GM19467 (cell line): ENCODE measurements around the gene TMTC2.

Source experiments
- ATAC-seq: cut with Tn5 transposase; IDR thresholded peaks from one replicate; pipeline ENCODE4 v1.9.1; 2021; ENCODE audit warnings: mild to moderate bottlenecking, moderate library complexity; ENCODE audit not compliant: unreplicated experiment

TMTC2 gene

DNA sequence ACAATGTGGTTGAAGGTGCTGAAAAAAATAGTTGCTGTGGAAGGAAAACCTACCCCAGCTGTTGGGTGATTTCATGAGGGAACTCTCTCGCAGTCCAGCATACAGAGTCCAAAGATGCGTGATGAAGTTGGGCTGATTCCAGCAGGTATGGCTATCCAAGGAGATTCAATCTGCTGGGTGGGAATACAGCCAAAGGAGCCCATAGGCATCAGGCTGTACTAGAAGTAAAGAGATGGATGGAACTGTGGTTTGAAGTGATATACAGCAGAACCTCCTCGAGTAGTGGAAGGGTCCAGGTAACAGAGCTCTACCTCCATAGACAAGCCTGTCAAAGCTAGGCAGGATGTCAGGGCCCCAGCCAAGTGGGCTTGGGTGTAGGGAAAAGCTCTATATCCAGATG lies 11.5 kb upstream of the TMTC2 start:
- ATAC-seq, result no peak

- ATAC-seq, result no peak
Measured at GRCh38 chr12:82682326-82682725, 4.4 kb upstream of the TMTC2 start.

- ATAC-seq, result no peak
Measured at GRCh38 chr12:82682851-82683261, 3.9 kb upstream of the TMTC2 start.

DNA sequence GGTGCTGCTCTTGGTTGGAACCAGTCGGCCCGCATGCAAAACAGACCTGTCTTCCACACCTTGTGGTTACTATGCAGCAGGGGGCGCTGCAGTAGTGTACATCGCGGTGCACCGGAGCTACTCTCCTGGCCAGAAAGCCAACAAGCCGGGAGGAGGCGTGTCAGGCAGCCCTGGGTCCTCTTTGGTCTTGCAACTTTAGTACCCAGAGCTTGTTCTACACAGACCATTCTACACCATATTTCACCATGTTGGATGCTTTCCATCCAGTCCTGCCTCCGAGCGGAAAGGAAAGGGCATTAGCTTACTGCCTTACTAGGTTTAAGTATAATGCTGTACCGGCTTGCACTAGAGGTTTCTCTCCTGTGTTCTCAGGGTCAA lies 927 bp upstream of the TMTC2 start:
- peak; percentile 52 for ATAC-seq

DNA sequence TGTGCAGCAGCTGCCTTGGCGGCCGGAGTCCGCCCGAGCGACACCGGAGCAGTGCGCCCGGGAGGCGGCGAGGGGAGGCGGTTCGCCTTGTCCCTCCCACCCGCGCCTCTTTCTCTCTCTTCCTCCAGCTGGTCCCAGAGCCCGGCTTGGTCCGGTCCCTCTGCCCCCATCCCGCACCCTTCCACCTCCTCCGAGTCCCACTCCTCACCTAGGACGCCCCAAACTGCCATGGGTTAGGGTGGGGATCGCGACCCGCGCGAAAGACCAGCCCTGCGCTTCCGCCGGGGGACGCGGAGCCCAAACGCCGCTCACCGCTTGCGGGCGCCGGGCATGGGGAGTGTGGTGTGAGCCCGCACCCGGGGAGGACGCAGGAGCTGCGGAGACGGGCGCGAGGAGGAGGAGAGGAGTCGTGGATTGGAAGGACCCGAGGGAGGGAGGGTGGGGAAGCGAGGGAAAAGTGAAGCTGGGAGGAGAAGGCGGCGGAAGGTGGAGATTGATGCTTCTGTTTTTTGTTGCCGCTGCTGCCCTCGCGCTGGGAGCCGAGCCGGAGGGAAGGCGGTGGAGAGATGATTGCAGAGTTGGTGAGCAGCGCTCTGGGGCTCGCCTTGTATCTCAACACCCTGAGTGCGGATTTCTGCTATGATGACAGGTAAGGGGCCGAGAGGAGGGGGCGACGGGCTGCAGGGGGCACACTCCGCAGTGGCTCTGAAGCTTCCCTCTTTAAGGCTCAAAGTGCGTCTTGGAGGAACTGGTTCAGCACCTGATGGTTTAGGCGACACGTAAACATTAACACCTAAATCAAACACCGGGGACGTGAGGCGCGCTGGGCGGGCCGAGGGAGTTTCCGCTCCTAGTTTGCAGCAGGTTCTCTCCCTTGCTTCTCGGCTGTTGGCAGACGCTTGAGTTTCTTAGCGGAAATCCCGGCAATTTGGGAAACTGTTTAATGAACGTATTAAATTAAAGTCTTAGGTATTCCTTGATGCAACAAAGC lies 610 bp downstream of the TMTC2 start:
- peak; percentile 32 for ATAC-seq

- ATAC-seq, result no peak
Measured at GRCh38 chr12:82688035-82688501, 1.4 kb downstream of the TMTC2 start.

GRCh38 chr12:82688596-82688995 lies 1.9 kb downstream of the TMTC2 start:
- no peak for ATAC-seq

GRCh38 chr12:82690006-82690405 lies 3.3 kb downstream of the TMTC2 start:
- no peak for ATAC-seq

DNA sequence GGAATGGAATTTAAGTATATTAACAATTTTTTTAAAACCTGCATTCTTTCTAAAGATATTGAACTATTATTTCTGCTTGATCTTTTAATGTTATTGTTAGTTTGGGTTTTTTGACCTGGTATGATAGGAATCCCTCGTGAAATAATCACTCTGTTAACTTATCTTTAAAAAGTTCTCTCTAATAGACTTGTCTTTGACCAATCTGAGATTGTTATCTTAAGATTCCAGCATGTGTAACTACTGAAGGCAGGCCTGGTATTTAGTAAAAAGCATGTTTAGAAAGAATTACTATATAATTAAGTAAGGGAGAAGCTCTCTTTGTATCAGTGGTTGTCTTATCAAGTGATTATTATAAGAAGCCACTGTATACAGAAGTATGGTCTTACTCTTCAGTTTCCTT lies 4.8 kb downstream of the TMTC2 start:
- no peak for ATAC-seq

- no peak for ATAC-seq
Measured at GRCh38 chr12:82694276-82694675, 7.6 kb downstream of the TMTC2 start.

DNA sequence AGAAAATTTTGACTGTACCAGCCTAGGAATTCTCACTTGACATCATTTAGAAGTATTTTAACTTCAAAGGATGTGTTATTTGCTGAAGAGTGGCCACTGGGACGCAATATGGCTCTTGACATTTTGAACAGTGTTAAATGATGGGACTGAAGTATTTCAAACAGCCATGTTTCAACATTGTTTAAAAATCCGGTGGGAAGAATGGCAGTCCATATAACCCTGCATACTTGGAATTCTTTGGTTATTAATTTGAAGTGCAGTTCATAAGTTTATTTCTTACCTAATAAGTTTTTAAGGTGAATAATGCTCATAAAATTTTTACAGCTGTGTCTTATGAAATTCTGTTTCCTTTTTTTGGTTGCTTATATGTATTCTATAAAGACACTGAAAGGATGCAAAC lies 8.3 kb downstream of the TMTC2 start:
- ATAC-seq, result no peak

GRCh38 chr12:82695531-82695930 lies 8.8 kb downstream of the TMTC2 start:
- ATAC-seq, result no peak

DNA sequence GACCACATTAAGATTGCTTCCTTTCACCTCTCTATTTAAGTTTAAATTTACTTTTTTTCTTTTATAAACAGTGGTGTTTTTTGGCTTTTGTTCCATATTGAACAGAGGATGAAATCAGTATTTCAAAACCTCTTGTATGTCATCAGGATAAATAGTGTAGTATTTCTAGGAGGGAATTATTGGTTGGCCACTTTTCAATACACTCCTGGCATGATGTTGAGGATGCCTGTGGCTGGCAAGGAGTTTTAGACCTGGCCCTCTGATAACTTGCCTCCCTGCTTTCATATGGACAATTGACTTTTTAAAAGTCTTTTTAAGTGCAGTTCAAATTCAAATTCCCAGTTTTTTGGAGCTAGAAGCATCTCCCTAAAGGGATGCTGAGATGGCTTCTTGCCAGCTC lies 9.8 kb downstream of the TMTC2 start:
- no peak for ATAC-seq

DNA sequence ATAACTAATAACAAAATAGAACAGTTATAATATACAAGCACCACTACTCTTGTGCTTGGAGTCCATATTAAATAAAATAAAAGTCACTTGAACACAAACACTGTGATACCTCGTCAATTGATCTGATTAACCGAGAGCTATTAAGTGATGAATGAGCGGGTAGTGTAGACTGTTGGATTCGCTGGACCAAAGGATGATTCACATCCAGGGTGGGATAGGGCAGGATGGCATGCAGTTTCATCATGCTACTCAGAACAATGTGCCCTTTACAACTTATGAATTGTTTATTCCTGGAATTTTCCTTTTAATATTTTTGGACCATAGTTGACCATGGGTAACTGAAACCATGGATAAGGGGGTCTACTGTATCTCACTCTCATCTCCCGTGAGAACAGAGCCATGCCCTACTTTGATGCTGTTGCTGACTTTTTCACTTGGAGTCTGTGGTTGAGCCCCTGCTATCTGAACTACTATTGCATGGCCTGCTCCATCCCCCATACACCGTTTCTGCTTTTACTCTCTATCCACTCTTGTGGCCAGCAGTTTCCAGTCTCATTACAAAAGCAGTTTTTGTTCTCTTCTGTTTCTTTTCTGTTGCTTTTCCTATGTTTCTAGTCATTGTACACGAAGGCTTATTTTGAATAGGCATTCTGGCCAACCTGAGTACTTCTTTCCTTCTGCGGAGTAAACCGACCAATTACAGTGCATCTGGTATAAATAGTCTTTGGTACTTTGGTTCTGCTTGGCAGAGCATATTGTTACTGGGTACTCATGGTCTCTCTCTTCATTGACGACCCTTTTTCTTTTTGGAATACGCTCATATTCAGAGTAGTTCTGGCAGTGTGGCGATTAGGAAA lies 12.2 kb downstream of the TMTC2 start:
- no peak for ATAC-seq

GRCh38 chr12:82705774-82706173 lies 19.1 kb downstream of the TMTC2 start:
- ATAC-seq, result no peak

DNA sequence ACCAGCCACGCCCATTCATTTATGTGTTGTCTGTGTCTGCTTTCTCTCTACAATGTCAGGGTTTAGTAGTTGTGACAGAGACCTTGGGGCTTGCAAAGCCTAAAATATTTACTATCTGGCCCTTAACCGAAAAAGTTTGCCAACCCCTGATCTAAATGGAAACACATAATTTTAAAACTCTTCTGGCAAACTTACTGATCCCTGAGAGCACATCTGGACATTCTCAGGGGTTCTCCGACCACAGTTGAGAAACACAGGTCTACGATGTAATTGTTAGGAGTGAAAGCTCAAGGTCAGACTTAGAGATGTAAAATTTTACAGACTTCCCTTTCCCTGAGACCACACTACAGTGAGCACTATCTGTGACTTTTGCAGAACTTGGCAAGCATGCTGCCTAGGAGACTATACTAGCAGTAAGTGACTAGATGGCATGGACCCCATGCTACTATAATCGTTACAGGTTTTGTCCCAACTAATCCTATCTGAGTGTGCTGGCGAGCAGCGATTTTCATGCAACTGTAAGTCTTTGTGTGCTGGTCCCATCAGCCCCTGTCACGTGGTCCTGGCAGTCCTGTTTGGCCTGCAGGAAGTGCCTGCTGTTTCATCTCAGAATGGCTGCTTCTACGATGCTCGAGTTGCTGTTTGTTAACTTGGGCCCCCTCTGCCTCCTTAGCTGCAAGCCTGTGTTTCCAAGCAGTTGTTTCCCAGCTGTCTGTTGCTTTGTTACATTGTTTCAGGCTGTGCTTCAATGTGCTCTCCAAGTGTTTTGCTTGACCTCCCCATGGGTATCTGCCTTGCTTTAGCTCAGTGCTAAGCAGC lies 21.6 kb downstream of the TMTC2 start:
- ATAC-seq, result no peak

DNA sequence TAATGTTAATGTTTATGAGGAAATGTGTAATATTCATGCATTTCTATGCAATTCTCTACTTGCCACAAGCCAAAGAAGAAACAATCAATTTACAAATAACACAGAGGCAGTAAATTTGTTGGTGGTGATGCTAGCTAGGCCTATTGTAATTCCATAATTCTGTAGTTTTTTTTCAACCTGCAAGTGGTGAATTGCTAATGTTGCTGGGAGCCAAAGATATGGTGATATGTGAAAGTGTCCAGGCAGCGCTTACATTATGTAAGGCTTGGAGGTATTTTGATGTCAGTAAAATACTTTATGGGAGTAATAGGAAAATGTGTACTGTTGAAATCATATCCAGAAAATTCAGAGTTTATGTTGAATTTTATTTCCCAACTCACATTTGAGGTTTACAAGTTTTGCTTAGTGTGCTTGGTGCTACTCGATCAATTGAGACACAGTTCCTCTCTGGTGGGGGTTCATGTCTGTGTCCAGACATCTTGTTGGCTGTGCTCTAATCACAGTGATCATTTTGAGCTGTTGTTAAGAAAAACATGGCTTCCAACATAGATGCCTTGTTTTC lies 23.2 kb downstream of the TMTC2 start:
- no peak for ATAC-seq

GRCh38 chr12:82710741-82711140 lies 24.0 kb downstream of the TMTC2 start:
- ATAC-seq, result no peak

DNA sequence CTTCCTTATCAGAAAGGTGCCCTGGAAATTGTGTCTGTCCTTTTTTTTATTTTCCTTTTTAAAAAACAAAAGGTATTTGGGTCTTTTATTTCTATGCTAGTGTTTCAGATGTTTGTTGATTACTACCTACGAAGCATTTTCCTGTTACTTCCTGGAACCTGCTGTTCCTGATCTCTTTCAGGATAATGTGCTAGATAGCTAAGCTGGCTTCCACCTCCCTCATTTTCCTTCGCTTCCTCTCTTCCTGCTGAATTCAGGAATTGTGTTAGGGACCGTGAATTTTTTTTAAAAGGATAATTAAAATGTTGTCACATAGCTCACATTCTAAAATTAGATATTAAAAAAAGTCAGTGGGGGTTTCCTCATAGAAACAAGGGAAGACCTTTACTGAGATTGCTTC lies 27.7 kb downstream of the TMTC2 start:
- ATAC-seq, result no peak

DNA sequence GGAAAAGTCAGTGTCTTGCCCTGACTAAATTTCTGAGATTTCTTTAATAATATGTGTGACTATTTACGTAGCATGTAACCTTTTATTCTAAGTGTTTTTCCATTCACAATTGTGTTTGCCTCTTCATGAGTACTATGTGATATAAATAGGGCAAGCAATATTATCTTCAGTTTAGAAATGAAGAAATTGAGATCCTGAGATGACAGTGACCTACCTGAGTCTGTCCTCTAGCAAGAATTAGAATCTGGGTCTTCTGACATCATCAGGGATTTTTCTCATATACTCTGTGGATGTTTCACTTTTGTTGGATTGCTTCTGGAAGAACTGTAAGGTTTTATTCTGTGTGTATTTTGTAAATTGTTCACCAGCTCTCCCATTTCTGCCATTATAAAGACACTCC lies 35.0 kb downstream of the TMTC2 start:
- ATAC-seq, result no peak

GRCh38 chr12:82723093-82723492 lies 36.4 kb downstream of the TMTC2 start:
- peak; percentile 53 for ATAC-seq
